ENCODE data around the gene DEPDC1.

Gene DEPDC1

GRCh38 chr1:68433395-68433794 is 63.5 kb downstream of the DEPDC1 start:
- TF ChIP-seq, protein P1, sequence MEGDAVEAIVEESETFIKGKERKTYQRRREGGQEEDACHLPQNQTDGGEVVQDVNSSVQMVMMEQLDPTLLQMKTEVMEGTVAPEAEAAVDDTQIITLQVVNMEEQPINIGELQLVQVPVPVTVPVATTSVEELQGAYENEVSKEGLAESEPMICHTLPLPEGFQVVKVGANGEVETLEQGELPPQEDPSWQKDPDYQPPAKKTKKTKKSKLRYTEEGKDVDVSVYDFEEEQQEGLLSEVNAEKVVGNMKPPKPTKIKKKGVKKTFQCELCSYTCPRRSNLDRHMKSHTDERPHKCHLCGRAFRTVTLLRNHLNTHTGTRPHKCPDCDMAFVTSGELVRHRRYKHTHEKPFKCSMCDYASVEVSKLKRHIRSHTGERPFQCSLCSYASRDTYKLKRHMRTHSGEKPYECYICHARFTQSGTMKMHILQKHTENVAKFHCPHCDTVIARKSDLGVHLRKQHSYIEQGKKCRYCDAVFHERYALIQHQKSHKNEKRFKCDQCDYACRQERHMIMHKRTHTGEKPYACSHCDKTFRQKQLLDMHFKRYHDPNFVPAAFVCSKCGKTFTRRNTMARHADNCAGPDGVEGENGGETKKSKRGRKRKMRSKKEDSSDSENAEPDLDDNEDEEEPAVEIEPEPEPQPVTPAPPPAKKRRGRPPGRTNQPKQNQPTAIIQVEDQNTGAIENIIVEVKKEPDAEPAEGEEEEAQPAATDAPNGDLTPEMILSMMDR (IDR thresholded peaks at IDR 0.05; ENCODE audit: borderline replicate concordance, control extremely low read depth, extremely low read depth, insufficient read depth, missing control alignments) = no peak
- no peak for DNase-seq (ENCODE audit: low spot score)
- in situ Hi-C loops (cut with MboI; ENCODE audit: low sequenced_read_pairs, unreplicated experiment) = no loop called here

- in situ Hi-C loops (cut with MboI; ENCODE audit: low sequenced_read_pairs, unreplicated experiment) = no loop called here
- TF ChIP-seq, protein P1 (IDR thresholded peaks at IDR 0.05; ENCODE audit: borderline replicate concordance, control extremely low read depth, extremely low read depth, insufficient read depth, missing control alignments) = no peak
- no peak for DNase-seq (ENCODE audit: low spot score)
Observed at GRCh38 chr1:68431076-68431475, 65.8 kb downstream of the DEPDC1 start.

- in situ Hi-C loops (cut with MboI; ENCODE audit: low sequenced_read_pairs, unreplicated experiment) = no loop called here
- TF ChIP-seq, protein P1 (IDR thresholded peaks at IDR 0.05; ENCODE audit: borderline replicate concordance, control extremely low read depth, extremely low read depth, insufficient read depth, missing control alignments) = no peak
- DNase-seq (ENCODE audit: low spot score) = no peak
Observed at GRCh38 chr1:68429233-68429808, 67.6 kb downstream of the DEPDC1 start.

- no peak for DNase-seq (ENCODE audit: low spot score)
- TF ChIP-seq, protein P1 (IDR thresholded peaks at IDR 0.05; ENCODE audit: borderline replicate concordance, control extremely low read depth, extremely low read depth, insufficient read depth, missing control alignments) = no peak
- in situ Hi-C loops (cut with MboI; ENCODE audit: low sequenced_read_pairs, unreplicated experiment) = no loop called here
Observed at GRCh38 chr1:68426594-68426993, 70.3 kb downstream of the DEPDC1 start.

Data from GM13976 (cell line).